Trophoblast cell (in vitro differentiated cells and primary cell): ENCODE measurements around the gene AUTS2.

ENCODE experiments used
- DNase-seq, 2 donors: peaks; one replicate each; pipeline ENCODE4 v3.0.0-alpha.2; 2016
- H2AFZ ChIP-seq: 2 replicates; pipeline ENCODE4 v1.6.1; 2013; ENCODE audit warnings: low read length, moderate library complexity, mild to moderate bottlenecking; ENCODE audit not compliant: insufficient read depth, poor library complexity
- H2AK5ac ChIP-seq: 2 replicates; pipeline ENCODE4 v1.6.1; 2013; ENCODE audit warnings: mild to moderate bottlenecking, low read length
- H2BK120ac ChIP-seq: 2 replicates; pipeline ENCODE4 v1.6.1; 2013; ENCODE audit warnings: low read length, mild to moderate bottlenecking, moderate library complexity; ENCODE audit not compliant: insufficient read depth, poor library complexity
- H2BK12ac ChIP-seq: 2 replicates; pipeline ENCODE4 v1.6.1; 2013; ENCODE audit warnings: mild to moderate bottlenecking, low read length, moderate library complexity
- H2BK5ac ChIP-seq: 2 replicates; pipeline ENCODE4 v1.6.1; 2013; ENCODE audit warnings: low read length, low read depth, moderate library complexity, mild to moderate bottlenecking; ENCODE audit not compliant: poor library complexity
- H3K14ac ChIP-seq: 2 replicates; pipeline ENCODE4 v1.6.1; 2013; ENCODE audit warnings: mild to moderate bottlenecking, low read length
- H3K18ac ChIP-seq: 2 replicates; pipeline ENCODE4 v1.6.1; 2013; ENCODE audit warnings: mild to moderate bottlenecking, low read length
- H3K23ac ChIP-seq: 2 replicates; pipeline ENCODE4 v1.6.1; 2013; ENCODE audit warnings: low read length
- H3K27ac ChIP-seq: 2 replicates; pipeline ENCODE4 v1.5.1; 2013; ENCODE audit warnings: low read depth, mild to moderate bottlenecking, inconsistent platforms, low read length, moderate library complexity
- H3K27me3 ChIP-seq: 2 replicates; pipeline ENCODE4 v1.6.1; 2013; ENCODE audit warnings: inconsistent platforms, mild to moderate bottlenecking, low read length, moderate library complexity; ENCODE audit not compliant: insufficient read depth
- H3K36me3 ChIP-seq, 2 experiments: 1 replicate in 1 of 2; 2 replicates in 1 of 2; pipeline ENCODE4 v1.6.1; 2013; ENCODE audit warnings: low read length in 2 of 2, mild to moderate bottlenecking in 2 of 2, moderate library complexity in 1 of 2; ENCODE audit not compliant: insufficient read depth in 2 of 2, control insufficient read depth in 1 of 2
- H3K4ac ChIP-seq: 2 replicates; pipeline ENCODE4 v1.6.1; 2013; ENCODE audit warnings: low read depth, mild to moderate bottlenecking, low read length, moderate library complexity
- H3K4me1 ChIP-seq, 2 experiments: 1 replicate in 1 of 2; 2 replicates in 1 of 2; pipeline ENCODE4 v1.6.1; 2013; ENCODE audit warnings: low read length in 2 of 2, mild to moderate bottlenecking in 2 of 2, moderate library complexity in 1 of 2; ENCODE audit not compliant: insufficient read depth in 2 of 2, control insufficient read depth in 1 of 2
- H3K4me2 ChIP-seq: 2 replicates; pipeline ENCODE4 v1.6.1; 2013; ENCODE audit warnings: inconsistent platforms, mild to moderate bottlenecking, low read length, moderate library complexity
- H3K4me3 ChIP-seq: 2 replicates; pipeline ENCODE4 v1.5.1; 2013; ENCODE audit warnings: mild to moderate bottlenecking, low read depth, low read length, inconsistent platforms
- H3K79me1 ChIP-seq: one replicate; pipeline ENCODE4 v1.6.1; 2013; ENCODE audit warnings: low read length
- H3K79me2 ChIP-seq: 2 replicates; pipeline ENCODE4 v1.6.1; 2013; ENCODE audit warnings: low read length, mild to moderate bottlenecking; ENCODE audit not compliant: control insufficient read depth, insufficient read depth, poor library complexity
- H3K9ac ChIP-seq: 2 replicates; pipeline ENCODE4 v1.6.1; 2013; ENCODE audit warnings: mild to moderate bottlenecking, low read length
- H3K9me3 ChIP-seq: 2 replicates; pipeline ENCODE4 v1.6.1; 2013; ENCODE audit warnings: low read depth, mild to moderate bottlenecking, control low read depth, inconsistent platforms, low read length; ENCODE audit not compliant: insufficient read depth
- H4K12ac ChIP-seq: 2 replicates; pipeline ENCODE4 v1.6.1; 2013; ENCODE audit warnings: low read depth, mild to moderate bottlenecking, low read length, moderate library complexity
- H4K8ac ChIP-seq: 2 replicates; pipeline ENCODE4 v1.6.1; 2013; ENCODE audit warnings: low read depth, mild to moderate bottlenecking, low read length, moderate library complexity
- H4K91ac ChIP-seq: one replicate; pipeline ENCODE4 v1.6.1; 2013; ENCODE audit warnings: low read depth, mild to moderate bottlenecking, low read length, moderate library complexity
- WGBS: extraction: QIAGEN DNeasy Blood & Tissue Kit; methylation state at CpG from one replicate; pipeline ENCODE4 v1.1.7; 2013; ENCODE audit warnings: missing lambda C conversion rate; ENCODE audit not compliant: insufficient read length, insufficient coverage; ENCODE audit errors: extremely low coverage; 5-methylcytosine and 5-hydroxymethylcytosine counted together

AUTS2 gene

DNA sequence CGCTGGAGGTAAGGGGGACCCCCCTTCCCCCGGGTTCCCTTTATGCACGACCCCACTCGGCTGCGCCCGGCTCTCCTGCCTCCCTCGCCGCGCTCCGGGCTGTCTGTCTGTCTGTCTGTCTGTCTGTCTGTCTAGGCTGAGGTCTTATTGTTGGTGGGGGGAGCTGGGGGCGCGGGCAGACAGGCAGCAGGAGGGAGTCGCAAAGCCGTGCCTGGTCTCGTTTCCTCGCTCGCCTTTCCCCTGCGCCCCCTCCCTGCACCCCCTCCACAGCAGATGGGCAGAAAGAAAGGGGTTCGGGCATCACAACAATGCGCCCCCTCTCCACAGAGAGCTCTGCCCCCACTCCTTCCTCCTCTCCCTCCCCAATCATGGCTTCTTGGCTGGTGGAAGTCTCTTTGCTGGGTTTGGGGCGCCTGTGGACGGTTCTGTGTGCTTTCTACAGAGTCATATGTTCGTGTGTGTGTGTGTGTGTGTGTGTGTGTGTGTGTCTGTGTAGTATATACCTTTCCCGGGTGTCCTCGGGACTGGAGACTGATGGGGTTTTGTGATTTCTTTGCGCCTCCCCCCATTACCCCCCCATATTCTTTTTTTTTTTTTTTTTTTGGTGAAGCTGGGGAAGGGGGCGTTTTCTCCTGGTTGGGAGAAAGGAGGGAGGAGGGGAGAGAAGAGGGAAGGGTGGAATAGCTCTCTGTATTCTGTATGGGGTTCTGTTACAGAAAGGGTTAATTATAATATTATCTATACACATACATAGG, 1.9 kb downstream of the AUTS2 start:
- Histone ChIP-seq H2BK120ac (no peak overlapping the region), H3K18ac (peak overlapping the region; percentile 67), H3K14ac (peak overlapping the region; percentile 65), H3K79me2 (peaks cover 9% of the 10 kb centered on the region), H3K4me1 (peaks cover 4 to 6% of the 10 kb centered on the region in 2 experiments), H2BK5ac (no peak overlapping the region), H3K4me3 (peak overlapping the region; percentile 78), H3K27ac (no peak overlapping the region), H2AFZ (no peak overlapping the region), H2AK5ac (no peak overlapping the region), H3K27me3 (peaks cover 34% of the 10 kb centered on the region), H3K9ac (peak overlapping the region; percentile 30), H3K4ac (no peak overlapping the region), H4K8ac (no peak overlapping the region), H2BK12ac (no peak overlapping the region), H4K91ac (peak overlapping the region; percentile 19), H3K23ac (no peak overlapping the region), H3K9me3 (no peaks in the 10 kb centered on the region), H3K4me2 (peak overlapping the region; percentile 82), H4K12ac (no peak overlapping the region), H3K79me1 (peaks cover 16% of the 10 kb centered on the region), H3K36me3 (no peaks in the 10 kb centered on the region)
- DNase-seq: no peak
- WGBS: no CpG with 5 or more reads among the region's 27 CpGs

DNA sequence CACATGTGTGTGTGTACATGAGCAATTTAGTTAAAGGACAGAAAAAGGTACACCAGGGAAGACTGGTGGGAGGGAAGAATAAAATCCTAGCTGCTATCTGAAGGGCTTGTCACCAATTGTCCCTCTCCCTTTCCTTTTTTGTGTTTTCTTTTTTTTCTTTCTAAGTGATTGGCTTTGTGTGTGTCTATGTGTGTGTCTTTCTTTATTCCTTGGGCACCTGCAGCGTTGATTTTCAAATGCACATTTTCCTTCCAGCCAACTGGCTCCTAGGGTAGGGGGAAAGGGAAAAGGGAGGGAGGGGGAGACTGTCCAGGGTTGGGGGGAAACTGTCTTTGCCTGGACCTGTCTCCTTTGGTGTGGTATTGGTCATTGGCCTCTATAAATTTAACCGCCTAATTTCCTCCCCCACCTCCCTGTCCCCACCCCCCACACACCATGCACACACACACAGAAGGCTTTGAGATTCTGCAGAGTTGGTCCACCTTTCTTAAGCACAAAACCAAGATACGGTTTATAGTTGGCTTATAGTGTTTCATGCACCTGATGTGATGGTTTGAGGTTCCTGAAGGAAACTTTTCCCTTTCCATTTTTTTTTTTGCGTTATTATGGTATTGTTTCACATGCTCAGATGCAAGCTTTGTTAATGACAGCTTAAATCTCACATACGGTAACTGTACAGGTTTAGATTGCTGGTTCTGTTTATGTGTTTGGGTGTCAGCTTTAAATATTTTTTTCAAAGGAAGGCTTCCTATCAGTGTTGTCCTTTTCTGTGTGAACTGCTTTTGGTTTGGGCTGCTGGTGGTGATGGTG, 2.6 kb downstream of the AUTS2 start:
- H2AK5ac ChIP-seq: no peak overlapping the region
- no peak overlapping the region for H3K14ac ChIP-seq
- no peak overlapping the region for H4K12ac ChIP-seq
- H3K23ac ChIP-seq: no peak overlapping the region
- H2BK5ac ChIP-seq: no peak overlapping the region
- no peak overlapping the region for H3K4me3 ChIP-seq
- H2BK120ac ChIP-seq: no peak overlapping the region
- no CpG with 5 or more reads among the region's 5 CpGs for WGBS
- H3K4me2 ChIP-seq: peak overlapping the region; percentile 2
- H2BK12ac ChIP-seq: no peak overlapping the region
- H4K8ac ChIP-seq: no peak overlapping the region
- H3K4me1 ChIP-seq: peaks cover 4 to 6% of the 10 kb centered on the region in 2 experiments
- H3K27ac ChIP-seq: no peak overlapping the region
- H3K9ac ChIP-seq: no peak overlapping the region
- no peak overlapping the region for H3K18ac ChIP-seq
- H2AFZ ChIP-seq: no peak overlapping the region
- H3K27me3 ChIP-seq: peaks cover 36% of the 10 kb centered on the region
- DNase-seq: no peak
- peaks cover 16% of the 10 kb centered on the region for H3K79me1 ChIP-seq
- no peak overlapping the region for H4K91ac ChIP-seq
- H3K79me2 ChIP-seq: peaks cover 9% of the 10 kb centered on the region
- H3K36me3 ChIP-seq: no peaks in the 10 kb centered on the region
- H3K4ac ChIP-seq: no peak overlapping the region
- H3K9me3 ChIP-seq: no peaks in the 10 kb centered on the region

DNA sequence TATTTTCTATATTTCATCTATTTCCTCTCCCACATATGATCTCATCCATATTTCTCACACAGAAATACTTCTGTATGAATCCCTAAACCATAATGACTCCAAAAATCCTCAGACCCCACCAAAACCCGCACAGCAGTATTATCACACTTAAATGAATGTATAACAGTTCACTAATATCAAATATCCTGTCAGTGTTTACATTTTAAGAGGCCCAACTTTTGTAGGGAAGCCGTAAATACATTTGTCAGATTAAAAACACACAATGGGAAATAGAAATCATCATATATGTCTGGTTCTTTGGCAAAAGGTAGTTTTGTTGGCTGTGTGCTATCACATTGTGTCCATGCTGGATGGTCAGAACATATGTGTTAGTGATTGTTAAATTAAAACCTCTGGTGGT, 4.2 kb downstream of the AUTS2 start:
- Histone ChIP-seq H3K4me3 (no peak overlapping the region), H2AK5ac (no peak overlapping the region), H3K36me3 (no peaks in the 10 kb centered on the region), H4K91ac (no peak overlapping the region), H4K12ac (no peak overlapping the region), H3K79me2 (peaks cover 7% of the 10 kb centered on the region), H3K9me3 (no peaks in the 10 kb centered on the region), H3K18ac (no peak overlapping the region), H3K4me2 (no peak overlapping the region), H3K9ac (no peak overlapping the region), H4K8ac (no peak overlapping the region), H3K14ac (no peak overlapping the region), H3K27me3 (peaks cover 28% of the 10 kb centered on the region), H3K4me1 (peaks cover 2 to 6% of the 10 kb centered on the region in 2 experiments), H3K79me1 (peaks cover 13% of the 10 kb centered on the region), H3K27ac (no peak overlapping the region), H2BK5ac (no peak overlapping the region), H2AFZ (no peak overlapping the region), H3K4ac (no peak overlapping the region), H2BK120ac (no peak overlapping the region), H3K23ac (no peak overlapping the region), H2BK12ac (no peak overlapping the region)
- no CpG with 5 or more reads among the region's 2 CpGs for WGBS
- DNase-seq: no peak

DNA sequence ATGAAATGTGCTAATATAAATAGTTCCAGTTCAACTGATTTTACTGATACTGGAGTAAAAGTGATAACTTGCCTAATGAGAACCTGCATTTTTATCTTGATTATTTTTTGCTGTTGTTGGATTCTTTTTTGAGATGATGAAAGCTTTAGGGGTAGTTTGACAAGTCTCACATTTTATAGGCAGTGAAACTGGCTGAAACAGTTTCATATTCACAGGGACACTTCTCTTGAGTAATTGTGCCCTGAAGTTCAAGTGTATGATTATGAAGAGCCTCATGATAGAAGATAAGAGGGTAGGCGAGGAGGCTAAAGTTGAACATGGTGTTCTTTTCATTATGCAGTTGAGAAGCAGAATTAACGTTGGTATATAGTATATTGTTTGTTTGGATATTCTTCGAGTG, 5.1 kb downstream of the AUTS2 start:
- Histone ChIP-seq H3K27ac (no peak overlapping the region), H3K4me1 (peaks cover 0 to 6% of the 10 kb centered on the region in 2 experiments), H3K14ac (no peak overlapping the region), H3K79me1 (peaks cover 10% of the 10 kb centered on the region), H4K91ac (no peak overlapping the region), H3K4me3 (no peak overlapping the region), H4K12ac (no peak overlapping the region), H3K4ac (no peak overlapping the region), H3K36me3 (no peaks in the 10 kb centered on the region), H3K27me3 (peaks cover 25% of the 10 kb centered on the region), H3K9me3 (no peaks in the 10 kb centered on the region), H2BK5ac (no peak overlapping the region), H4K8ac (no peak overlapping the region), H3K23ac (no peak overlapping the region), H2BK12ac (no peak overlapping the region), H2AK5ac (no peak overlapping the region), H3K79me2 (peaks cover 3% of the 10 kb centered on the region), H3K18ac (no peak overlapping the region), H2BK120ac (no peak overlapping the region), H3K9ac (no peak overlapping the region), H2AFZ (no peak overlapping the region), H3K4me2 (no peak overlapping the region)
- no CpG with 5 or more reads among the region's 3 CpGs for WGBS
- no peak for DNase-seq
